Measurements from ENCODE around the gene CAMK2A. TPM values are rescaled to one million over a fixed set of nuclear protein-coding genes. Genes with fewer than 3 reads are reported as not detected.
A peak's percentile ranks its signal among the peaks of the same experiment; 100 is the strongest.

Gene CAMK2A
- total RNA-seq, 1 experiment from 2014 or later: not detected

- Histone ChIP-seq H3K9me3 (no peaks in the 10 kb centered on the region), H3K27me3 (replicated peaks; ENCODE audit: control insufficient read depth, insufficient read depth, low read length) (no peaks in the 10 kb centered on the region), H3K36me3 (ENCODE audit: control insufficient read depth, insufficient read depth, low read length) (no peaks in the 10 kb centered on the region), H3K4me1 (no peaks in the 10 kb centered on the region), H3K4me3 (ENCODE audit: low read depth, low read length) (no peak overlapping the region)
- Mint-ChIP-seq H3K9me3 (ENCODE audit: unreplicated experiment) (no peaks in the 10 kb centered on the region), H3K27me3 (ENCODE audit: insufficient read depth, unreplicated experiment) (peaks cover 11% of the 10 kb centered on the region), H3K4me3 (ENCODE audit: unreplicated experiment) (no peak overlapping the region), H3K4me1 (ENCODE audit: low read depth, unreplicated experiment) (no peaks in the 10 kb centered on the region), H3K36me3 (ENCODE audit: insufficient read depth, unreplicated experiment) (peaks cover 4% of the 10 kb centered on the region), H3K27ac (ENCODE audit: unreplicated experiment) (no peak overlapping the region)
- DNase-seq: no peak
- intact Hi-C loops (cut with micrococcal nuclease; ENCODE audit: unreplicated experiment): no loop called here
- CTCF ChIA-PET: interaction anchor here (0.6 to 0.7 kb wide), 3 partner anchors 12 to 1813 kb away, joined by 3 to 4 read pairs (median 3); no protein-coding TSS in a partner anchor
- BruUV-seq (replicated peaks): no TSS peak
- POLR2A ChIA-PET: no interaction called here
- no peak for TF ChIP-seq CTCF (IDR thresholded peaks at IDR 0.05; ENCODE audit: insufficient read depth in 1 of 2, low read depth in 1 of 2, low read length in 1 of 2, severe bottlenecking in 1 of 2, unreplicated experiment in 1 of 2)
Measured at GRCh38 chr5:150288361-150288760, 1.2 kb downstream of the CAMK2A start.

- Mint-ChIP-seq H3K9me3 (ENCODE audit: unreplicated experiment) (no peaks in the 10 kb centered on the region), H3K4me1 (ENCODE audit: low read depth, unreplicated experiment) (no peaks in the 10 kb centered on the region), H3K27me3 (ENCODE audit: insufficient read depth, unreplicated experiment) (peaks cover 7% of the 10 kb centered on the region), H3K27ac (ENCODE audit: unreplicated experiment) (no peak overlapping the region), H3K4me3 (ENCODE audit: unreplicated experiment) (no peak overlapping the region), H3K36me3 (ENCODE audit: insufficient read depth, unreplicated experiment) (peaks cover 4% of the 10 kb centered on the region)
- Histone ChIP-seq H3K27me3 (replicated peaks; ENCODE audit: control insufficient read depth, insufficient read depth, low read length) (no peaks in the 10 kb centered on the region), H3K9me3 (no peaks in the 10 kb centered on the region), H3K4me3 (ENCODE audit: low read depth, low read length) (no peak overlapping the region), H3K4me1 (no peaks in the 10 kb centered on the region), H3K36me3 (ENCODE audit: control insufficient read depth, insufficient read depth, low read length) (no peaks in the 10 kb centered on the region)
- DNase-seq: peak; percentile 75 to 79
- intact Hi-C loops (cut with micrococcal nuclease; ENCODE audit: unreplicated experiment): no loop called here
- no TSS peak for BruUV-seq (replicated peaks)
- POLR2A ChIA-PET: interaction anchor here (0.5 kb wide), 1 partner anchor 163 kb away, joined by 3 read pairs; no protein-coding TSS in a partner anchor
- peak; percentile 94 to 97 for TF ChIP-seq CTCF (IDR thresholded peaks at IDR 0.05; ENCODE audit: insufficient read depth in 1 of 2, low read depth in 1 of 2, low read length in 1 of 2, severe bottlenecking in 1 of 2, unreplicated experiment in 1 of 2)
- CTCF ChIA-PET: interaction anchor here (0.6 to 1.0 kb wide), 6 partner anchors 15 to 137 kb away, joined by 3 to 6 read pairs (median 4); partner anchors contain the start of gene ARSI
Measured at GRCh38 chr5:150286820-150287219, 2.8 kb downstream of the CAMK2A start.

GRCh38 chr5:150285114-150285513, 4.5 kb downstream of the CAMK2A start:
- no peak for TF ChIP-seq CTCF (IDR thresholded peaks at IDR 0.05; ENCODE audit: insufficient read depth in 1 of 2, low read depth in 1 of 2, low read length in 1 of 2, severe bottlenecking in 1 of 2, unreplicated experiment in 1 of 2)
- Histone ChIP-seq H3K27me3 (replicated peaks; ENCODE audit: control insufficient read depth, insufficient read depth, low read length) (no peaks in the 10 kb centered on the region), H3K9me3 (no peaks in the 10 kb centered on the region), H3K4me3 (ENCODE audit: low read depth, low read length) (no peak overlapping the region), H3K36me3 (ENCODE audit: control insufficient read depth, insufficient read depth, low read length) (no peaks in the 10 kb centered on the region), H3K4me1 (no peaks in the 10 kb centered on the region)
- no peak for DNase-seq
- Mint-ChIP-seq H3K27me3 (ENCODE audit: insufficient read depth, unreplicated experiment) (peaks cover 14% of the 10 kb centered on the region), H3K4me3 (ENCODE audit: unreplicated experiment) (no peak overlapping the region), H3K36me3 (ENCODE audit: insufficient read depth, unreplicated experiment) (peaks cover 4% of the 10 kb centered on the region), H3K4me1 (ENCODE audit: low read depth, unreplicated experiment) (no peaks in the 10 kb centered on the region), H3K27ac (ENCODE audit: unreplicated experiment) (no peak overlapping the region), H3K9me3 (ENCODE audit: unreplicated experiment) (no peaks in the 10 kb centered on the region)
- intact Hi-C loops (cut with micrococcal nuclease; ENCODE audit: unreplicated experiment): no loop called here
- BruUV-seq (replicated peaks): no TSS peak
- CTCF ChIA-PET: no interaction called here
- POLR2A ChIA-PET: no interaction called here
